Neutrophil (primary cell): ENCODE results near the gene TEC.

Experiments used
- H3K27ac ChIP-seq: fragments of 200-600 bp; sonication (generic); 2 replicates; pipeline ENCODE4 v1.5.1; 2016; ENCODE audit warnings: mild to moderate bottlenecking, moderate library complexity
- H3K27me3 ChIP-seq: fragments of 200-600 bp; sonication (generic); 2 replicates; pipeline ENCODE4 v1.6.0; 2016; ENCODE audit warnings: mild to moderate bottlenecking
- H3K36me3 ChIP-seq: fragments of 200-600 bp; sonication (generic); 2 replicates; pipeline ENCODE4 v1.5.1; 2017
- H3K4me1 ChIP-seq, 2 experiments: fragments of 200-600 bp in 1 of 2; sonication (generic) in 1 of 2; 1 replicate in 1 of 2; 2 replicates in 1 of 2; pipeline versions ENCODE4 v1.5.1 to v1.6.1; 2013 to 2016; ENCODE audit warnings: low read depth in 1 of 2, low read length in 1 of 2, mild to moderate bottlenecking in 1 of 2, moderate library complexity in 1 of 2; ENCODE audit not compliant: control insufficient read depth in 1 of 2, insufficient read depth in 1 of 2
- H3K4me3 ChIP-seq, 2 experiments: fragments of 200-600 bp in 1 of 2; sonication (generic) in 1 of 2; 1 replicate in 1 of 2; 2 replicates in 1 of 2; pipeline ENCODE4 v1.5.1; 2013 to 2016; ENCODE audit warnings: low read depth in 1 of 2, low read length in 1 of 2, mild to moderate bottlenecking in 1 of 2, moderate library complexity in 1 of 2
- H3K9me3 ChIP-seq: fragments of 200-600 bp; sonication (generic); 2 replicates; pipeline ENCODE4 v1.5.1; 2016
- TF ChIP-seq, protein P1 (sequence below): fragments of 200-600 bp; sonication (generic); IDR thresholded peaks from 2 replicates; pipeline ENCODE4 v1.5.1; 2016; ENCODE audit warnings: antibody characterized with exemption

The TEC gene

GRCh38 chr4:48119646-48120045 lies 150.0 kb downstream of the TEC start:
- no peaks in the 10 kb centered on the region for H3K36me3 ChIP-seq
- no peak overlapping the region for H3K27ac ChIP-seq
- H3K4me3 ChIP-seq = no peak overlapping the region
- TF ChIP-seq, protein P1, sequence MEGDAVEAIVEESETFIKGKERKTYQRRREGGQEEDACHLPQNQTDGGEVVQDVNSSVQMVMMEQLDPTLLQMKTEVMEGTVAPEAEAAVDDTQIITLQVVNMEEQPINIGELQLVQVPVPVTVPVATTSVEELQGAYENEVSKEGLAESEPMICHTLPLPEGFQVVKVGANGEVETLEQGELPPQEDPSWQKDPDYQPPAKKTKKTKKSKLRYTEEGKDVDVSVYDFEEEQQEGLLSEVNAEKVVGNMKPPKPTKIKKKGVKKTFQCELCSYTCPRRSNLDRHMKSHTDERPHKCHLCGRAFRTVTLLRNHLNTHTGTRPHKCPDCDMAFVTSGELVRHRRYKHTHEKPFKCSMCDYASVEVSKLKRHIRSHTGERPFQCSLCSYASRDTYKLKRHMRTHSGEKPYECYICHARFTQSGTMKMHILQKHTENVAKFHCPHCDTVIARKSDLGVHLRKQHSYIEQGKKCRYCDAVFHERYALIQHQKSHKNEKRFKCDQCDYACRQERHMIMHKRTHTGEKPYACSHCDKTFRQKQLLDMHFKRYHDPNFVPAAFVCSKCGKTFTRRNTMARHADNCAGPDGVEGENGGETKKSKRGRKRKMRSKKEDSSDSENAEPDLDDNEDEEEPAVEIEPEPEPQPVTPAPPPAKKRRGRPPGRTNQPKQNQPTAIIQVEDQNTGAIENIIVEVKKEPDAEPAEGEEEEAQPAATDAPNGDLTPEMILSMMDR = no peak
- no peaks in the 10 kb centered on the region for H3K4me1 ChIP-seq
- no peaks in the 10 kb centered on the region for H3K27me3 ChIP-seq
- no peaks in the 10 kb centered on the region for H3K9me3 ChIP-seq

DNA sequence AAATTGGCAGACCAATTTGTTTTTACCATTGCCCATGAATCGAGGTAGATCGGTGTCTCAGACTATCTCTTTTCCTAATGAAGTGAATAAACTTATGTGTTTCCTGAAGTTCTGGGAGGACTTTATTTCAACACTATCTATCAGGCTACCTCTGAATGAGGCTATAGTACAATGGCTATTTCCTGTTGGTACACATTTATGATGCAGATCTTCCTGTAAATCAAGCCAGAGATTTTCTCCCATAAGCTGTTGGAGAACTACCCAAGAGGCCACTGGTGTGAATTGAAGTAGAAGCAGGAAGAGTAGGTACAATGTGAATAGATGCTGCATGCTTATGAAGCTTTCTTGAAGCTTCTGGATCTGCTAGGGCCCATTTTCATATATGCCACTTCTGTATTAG lies 151.6 kb downstream of the TEC start:
- Histone ChIP-seq H3K27ac (no peak overlapping the region), H3K27me3 (no peaks in the 10 kb centered on the region), H3K9me3 (no peaks in the 10 kb centered on the region), H3K4me1 (no peaks in the 10 kb centered on the region), H3K36me3 (no peaks in the 10 kb centered on the region), H3K4me3 (no peak overlapping the region)
- TF ChIP-seq, protein P1 = no peak

DNA sequence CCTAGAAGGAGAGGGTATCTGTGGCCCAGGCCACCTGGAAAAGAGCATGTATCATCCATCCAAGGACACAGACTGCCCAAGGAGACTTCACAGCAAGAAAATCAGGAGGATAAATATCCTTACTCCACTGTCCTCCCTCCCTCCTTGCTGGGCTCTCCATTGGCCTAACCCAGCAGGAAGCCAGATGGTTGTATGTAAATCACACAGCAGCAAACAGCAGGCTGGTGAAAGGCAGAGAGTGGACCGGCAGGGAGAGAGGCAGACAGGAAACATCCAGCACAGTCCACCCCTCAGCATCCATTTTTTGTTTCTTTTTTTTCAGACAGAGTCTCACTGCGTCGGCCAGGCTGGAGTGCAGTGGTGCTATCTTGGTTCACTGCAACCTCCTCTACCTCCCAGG lies 153.1 kb downstream of the TEC start:
- no peak overlapping the region for H3K27ac ChIP-seq
- H3K4me1 ChIP-seq = no peaks in the 10 kb centered on the region
- H3K27me3 ChIP-seq = no peaks in the 10 kb centered on the region

DNA sequence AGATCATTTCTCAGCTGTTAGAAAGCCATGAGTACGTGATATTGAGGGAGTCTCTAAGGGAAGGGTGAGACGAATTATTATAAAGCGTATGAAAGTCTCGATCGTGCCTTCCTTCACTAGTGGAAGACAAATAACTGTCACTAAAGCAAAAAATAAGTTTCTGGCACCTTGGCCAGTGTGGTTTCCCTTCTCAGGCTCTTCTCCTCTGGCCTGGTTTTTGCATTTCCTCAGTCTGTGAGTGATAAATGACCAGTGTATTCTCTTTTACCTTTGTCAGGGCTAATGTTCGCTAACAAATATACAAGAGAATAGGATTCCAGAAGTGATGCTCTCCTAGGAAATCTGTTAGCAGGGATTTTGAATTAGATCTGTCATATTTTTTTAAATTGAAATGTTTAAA lies 155.2 kb downstream of the TEC start:
- TF ChIP-seq, protein P1 = no peak
- H3K27me3 ChIP-seq = no peaks in the 10 kb centered on the region
- no peak overlapping the region for H3K27ac ChIP-seq
- no peaks in the 10 kb centered on the region for H3K9me3 ChIP-seq
- no peaks in the 10 kb centered on the region for H3K36me3 ChIP-seq
- no peaks in the 10 kb centered on the region for H3K4me1 ChIP-seq
- H3K4me3 ChIP-seq = no peak overlapping the region

More for the DNA sequence above, 153.1 kb downstream of the TEC start:
- TF ChIP-seq, protein P1 = no peak
- Histone ChIP-seq H3K4me3 (no peak overlapping the region), H3K36me3 (no peaks in the 10 kb centered on the region), H3K9me3 (no peaks in the 10 kb centered on the region)

DNA sequence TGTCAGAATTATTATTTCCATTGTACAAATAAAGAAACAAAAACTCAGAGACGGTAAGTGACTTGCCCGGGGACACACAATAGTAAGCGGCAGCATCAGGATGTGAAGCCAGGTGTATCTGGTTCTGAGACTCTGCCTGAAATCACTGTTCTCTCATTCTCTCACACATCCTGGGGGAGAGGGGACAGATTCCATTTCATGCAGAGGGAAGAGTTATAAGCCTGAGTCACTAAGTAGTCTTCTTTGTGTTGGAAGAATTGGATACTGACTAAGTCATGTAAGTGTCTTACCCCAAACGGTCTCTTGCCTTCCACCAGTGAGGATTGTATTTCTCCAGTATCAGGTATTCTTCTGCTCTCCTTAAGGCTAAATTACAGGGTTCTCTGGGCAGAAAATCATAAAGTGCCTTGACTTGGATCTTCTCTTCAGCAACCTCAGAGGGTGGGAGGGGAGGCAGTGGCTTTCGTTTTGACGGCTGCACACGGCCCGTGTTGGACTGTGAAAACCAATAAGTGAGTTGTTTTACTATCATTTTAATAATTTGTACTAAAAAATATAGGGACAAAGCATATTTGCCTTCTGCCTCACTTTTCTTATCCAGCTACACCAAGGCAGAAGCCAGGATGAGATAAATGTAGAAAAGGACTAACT lies 157.5 kb downstream of the TEC start:
- H3K4me3 ChIP-seq = no peak overlapping the region
- no peaks in the 10 kb centered on the region for H3K4me1 ChIP-seq
- no peaks in the 10 kb centered on the region for H3K27me3 ChIP-seq
- H3K36me3 ChIP-seq = no peaks in the 10 kb centered on the region
- no peaks in the 10 kb centered on the region for H3K9me3 ChIP-seq
- TF ChIP-seq, protein P1 = no peak
- no peak overlapping the region for H3K27ac ChIP-seq
